A172 (cell line): ENCODE data around the gene POLR2E. TPM values are rescaled to one million over a fixed set of nuclear protein-coding genes. Genes with fewer than 3 reads are reported as not detected.
"Not testable (repeated sequence)": the region's sequence is repeated elsewhere in the genome, so short reads cannot be mapped to it uniquely, and the experiment has no call there.

Experiments
- DNase-seq: peaks from one replicate; pipeline ENCODE4 v3.0.0-alpha.2; 2015; ENCODE audit warnings: low spot score
- total RNA-seq: library from RNA; depleted of rRNA; stranded (reverse); fragments of >200 nt; shearing (Covaris generic); gene quantifications from 2 replicates; pipeline ENCODE4 v1.2.3, GENCODE V29; 2014

Gene POLR2E
- total RNA-seq, 1 experiment from 2014 or later, result 318 TPM

- DNase-seq, result no peak
These were observed 32.0 kb upstream of the POLR2E start for GRCh38 chr19:1126984-1127760.

- peak; percentile 64 for DNase-seq
These were observed 30.7 kb upstream of the POLR2E start for GRCh38 chr19:1125601-1126467.

DNA sequence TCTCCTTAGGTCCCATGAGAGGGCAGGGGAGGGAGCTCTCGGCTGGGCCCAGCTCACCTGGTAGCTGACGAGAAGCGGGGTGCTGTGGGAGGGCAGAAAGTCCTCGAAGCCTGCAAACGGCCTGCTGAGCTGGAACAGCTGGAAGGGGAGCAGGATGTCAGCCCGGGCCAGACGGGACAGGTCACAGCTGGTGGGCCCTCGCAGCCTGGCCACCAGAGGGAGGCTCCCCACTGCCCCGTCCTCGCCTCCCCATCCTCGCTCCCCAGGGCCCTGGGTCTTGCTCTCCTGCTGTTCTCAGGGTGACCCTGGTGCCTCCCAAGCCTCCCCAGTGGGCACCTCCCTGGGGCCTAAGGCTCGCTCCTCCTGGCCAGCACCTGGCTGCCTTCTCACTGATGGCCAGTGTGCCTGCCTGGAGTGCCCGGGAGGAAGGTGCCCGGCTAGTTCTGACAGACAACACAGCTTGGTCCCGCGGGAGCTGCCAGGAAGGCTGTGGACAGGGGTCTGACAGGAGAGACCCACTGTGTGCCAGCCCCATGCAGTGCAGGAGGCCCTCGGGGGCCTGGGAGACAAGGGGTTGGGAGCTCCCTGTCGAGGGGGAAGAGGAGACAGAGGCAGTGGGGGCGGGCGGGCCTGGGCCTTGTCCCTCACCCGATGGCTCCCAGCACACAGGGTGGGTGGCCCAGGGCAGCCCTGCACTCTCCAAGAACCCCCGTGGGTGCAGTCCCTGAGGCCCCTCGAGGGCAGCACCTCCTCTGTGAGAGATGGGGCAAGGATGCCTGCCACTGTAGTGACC, 28.9 kb upstream of the POLR2E start:
- no peak for DNase-seq

DNA sequence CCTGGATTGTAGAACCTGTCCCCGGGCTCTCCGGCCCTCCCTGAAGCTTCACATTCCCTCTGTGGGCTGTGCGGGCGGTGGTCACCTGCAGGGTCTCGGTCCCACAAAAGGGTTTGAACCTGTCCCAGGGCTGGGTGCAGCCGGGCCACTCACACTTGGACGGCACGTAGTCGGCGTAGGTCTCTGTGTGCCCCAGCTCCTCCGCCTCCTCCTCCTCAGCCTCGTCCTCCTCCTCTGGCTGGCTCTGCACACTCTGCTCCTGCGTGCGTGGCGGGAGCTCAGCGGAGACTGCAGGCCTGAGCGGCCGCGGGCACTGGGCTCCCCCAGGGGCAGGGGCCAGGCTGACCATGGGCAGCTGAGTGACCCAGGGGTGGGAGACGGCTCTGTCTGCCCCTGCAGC, 28.2 kb upstream of the POLR2E start:
- no peak for DNase-seq

- DNase-seq, result peak; percentile 75
These were observed 27.8 kb upstream of the POLR2E start for GRCh38 chr19:1122972-1123363.

GRCh38 chr19:1122021-1122971, 27.1 kb upstream of the POLR2E start:
- no peak for DNase-seq

- no peak for DNase-seq
These were observed 26.2 kb upstream of the POLR2E start for GRCh38 chr19:1121395-1121794.

DNA sequence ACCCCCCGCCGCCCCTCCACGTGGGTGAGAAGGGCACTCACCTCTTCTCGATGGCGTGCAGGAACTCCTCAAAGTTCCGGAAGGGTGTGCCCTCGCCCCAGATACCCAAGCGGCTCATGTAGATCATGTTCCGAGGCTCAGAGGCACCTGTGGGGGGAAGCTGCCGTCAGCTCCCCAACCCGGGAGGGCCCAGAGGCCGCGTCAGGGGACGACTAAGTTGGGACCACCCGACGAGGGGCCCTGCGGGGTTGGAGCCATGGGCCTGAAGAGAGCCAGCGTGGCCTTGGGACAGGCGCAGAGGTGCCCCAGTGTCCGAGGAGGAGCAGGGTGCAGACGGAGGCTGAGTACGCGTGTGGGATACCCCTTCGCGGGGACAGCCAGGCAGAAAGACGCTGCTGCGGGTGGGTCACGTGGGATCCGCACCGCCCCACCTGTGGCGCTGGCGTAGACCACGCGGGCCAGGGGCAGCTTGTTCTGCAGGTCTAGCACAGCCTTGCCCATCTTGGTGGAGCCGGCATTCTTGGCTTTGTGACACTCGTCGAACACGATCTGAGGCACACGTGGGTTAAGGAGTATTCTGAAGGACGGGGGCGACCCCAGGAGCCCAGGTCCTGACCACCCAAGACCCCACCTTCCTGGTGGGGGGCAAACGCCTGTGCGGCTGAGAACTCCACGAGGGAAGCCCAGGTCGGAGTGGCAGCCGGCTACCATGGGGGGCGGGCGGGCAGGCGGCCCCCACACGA, 24.5 kb upstream of the POLR2E start:
- no peak for DNase-seq

DNA sequence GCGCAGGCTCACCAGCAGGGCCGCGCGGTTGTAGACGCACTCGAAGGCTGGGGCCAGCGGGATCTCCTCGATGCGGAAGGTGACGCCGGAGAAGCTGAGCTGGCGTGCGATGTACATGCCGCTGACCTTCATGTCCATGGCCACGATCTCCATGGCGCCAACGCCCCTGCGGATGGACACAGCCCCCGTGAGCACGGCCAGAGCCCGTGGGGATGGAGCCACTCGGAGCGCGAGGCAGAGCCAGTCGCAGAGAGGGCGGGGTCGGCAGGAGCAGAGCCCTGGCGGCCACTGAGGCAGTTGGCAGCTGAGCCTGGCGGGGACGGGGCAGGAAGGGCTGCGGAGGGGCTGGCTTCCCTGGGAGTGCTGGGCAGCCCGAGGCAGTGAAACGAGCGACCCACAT, 23.8 kb upstream of the POLR2E start:
- DNase-seq, result no peak

GRCh38 chr19:1117654-1118053, 22.5 kb upstream of the POLR2E start:
- DNase-seq, result no peak

GRCh38 chr19:1116726-1117581, 21.8 kb upstream of the POLR2E start:
- no peak for DNase-seq

- DNase-seq, result no peak
These were observed 20.7 kb upstream of the POLR2E start for GRCh38 chr19:1115646-1116420.

DNA sequence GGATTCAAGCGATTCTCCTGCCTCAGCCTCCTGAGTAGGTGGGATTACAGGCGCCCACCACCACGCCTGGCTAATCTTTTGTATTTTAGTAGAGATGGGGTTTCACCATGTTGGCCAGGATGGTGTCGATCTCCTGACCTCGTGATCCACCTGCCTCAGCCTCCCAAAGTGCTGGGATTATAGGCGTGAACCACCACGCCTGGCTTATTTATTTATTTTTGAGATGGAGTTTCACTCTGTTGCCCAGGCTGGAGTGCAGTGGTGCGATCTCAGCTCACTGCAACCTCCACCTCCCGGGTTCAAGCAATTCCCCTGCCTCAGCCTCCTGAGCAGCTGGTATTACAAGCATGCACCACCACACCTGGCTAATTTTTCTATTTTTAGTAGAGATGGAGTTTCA, 19.6 kb upstream of the POLR2E start:
- not testable (repeated sequence) for DNase-seq

DNA sequence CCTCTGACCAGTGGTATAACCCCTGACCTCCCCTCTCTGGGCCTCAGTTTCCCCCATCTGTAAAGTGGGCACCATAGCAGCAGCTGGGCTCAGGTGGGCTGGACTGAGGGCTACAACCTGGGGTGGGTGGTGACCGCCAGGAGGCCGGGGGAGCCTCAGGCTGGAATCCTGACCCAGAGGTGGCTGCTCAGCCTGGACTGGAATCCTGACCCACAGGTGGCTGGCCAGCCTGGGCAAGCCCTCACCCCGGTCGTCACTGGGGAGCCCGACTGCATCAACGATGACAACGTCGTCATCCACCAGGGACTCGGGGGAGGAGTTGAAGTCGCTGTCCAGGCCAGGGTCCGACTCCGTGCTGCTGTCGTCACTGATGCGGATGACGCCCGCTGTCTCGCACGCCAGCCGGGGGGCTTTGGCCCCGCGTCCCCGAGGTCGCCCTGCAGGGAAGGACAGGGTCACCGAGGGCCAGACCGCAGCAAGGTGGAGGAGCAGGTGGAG, 18.9 kb upstream of the POLR2E start:
- no peak for DNase-seq

DNA sequence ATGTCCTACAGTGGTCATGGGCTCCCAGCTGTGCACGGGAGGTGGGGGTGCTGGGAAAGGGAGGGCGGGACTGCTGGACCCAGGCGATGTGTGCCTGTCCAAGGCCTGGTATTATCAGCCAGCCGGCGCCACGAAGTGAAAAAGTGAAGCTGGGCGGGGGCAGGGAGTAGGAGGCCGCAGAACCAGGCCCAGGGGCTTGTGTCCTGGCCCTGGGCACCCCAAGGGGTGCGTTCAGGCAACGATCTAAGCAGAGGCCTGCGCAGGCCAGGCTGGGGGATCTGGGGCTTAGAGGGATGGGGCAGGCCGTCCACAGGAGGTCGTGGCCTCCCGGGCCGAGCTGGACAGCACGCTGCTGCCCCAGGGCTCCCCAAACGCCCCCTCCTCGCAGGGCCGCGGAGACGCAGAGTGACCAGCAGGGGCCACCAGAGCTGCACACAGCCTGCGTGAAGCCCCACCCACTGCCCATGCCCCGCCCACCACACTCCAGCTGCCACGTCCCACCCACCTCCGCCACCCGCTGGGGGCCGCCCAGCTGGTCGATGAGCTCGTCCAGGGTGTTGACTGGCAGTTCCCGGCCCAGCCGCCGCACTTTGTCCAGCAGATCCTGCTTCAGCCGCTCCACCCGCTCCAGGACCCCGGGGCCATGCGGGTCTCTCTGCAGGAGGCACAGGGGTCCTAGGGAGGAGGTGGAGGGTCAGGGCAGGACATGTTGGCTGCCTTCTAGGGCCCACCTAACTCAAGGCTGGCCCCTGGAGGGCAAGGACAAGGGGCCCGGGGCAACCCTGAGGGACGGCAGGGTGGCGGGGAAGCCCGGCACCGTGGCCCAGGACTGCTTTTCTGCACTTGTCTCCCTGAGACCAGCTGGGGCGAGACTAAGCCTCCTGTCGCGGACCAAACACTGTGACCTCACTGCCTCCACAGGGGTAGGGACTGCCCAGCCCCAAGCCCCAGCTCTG, 18.1 kb upstream of the POLR2E start:
- peak; percentile 91 for DNase-seq

DNA sequence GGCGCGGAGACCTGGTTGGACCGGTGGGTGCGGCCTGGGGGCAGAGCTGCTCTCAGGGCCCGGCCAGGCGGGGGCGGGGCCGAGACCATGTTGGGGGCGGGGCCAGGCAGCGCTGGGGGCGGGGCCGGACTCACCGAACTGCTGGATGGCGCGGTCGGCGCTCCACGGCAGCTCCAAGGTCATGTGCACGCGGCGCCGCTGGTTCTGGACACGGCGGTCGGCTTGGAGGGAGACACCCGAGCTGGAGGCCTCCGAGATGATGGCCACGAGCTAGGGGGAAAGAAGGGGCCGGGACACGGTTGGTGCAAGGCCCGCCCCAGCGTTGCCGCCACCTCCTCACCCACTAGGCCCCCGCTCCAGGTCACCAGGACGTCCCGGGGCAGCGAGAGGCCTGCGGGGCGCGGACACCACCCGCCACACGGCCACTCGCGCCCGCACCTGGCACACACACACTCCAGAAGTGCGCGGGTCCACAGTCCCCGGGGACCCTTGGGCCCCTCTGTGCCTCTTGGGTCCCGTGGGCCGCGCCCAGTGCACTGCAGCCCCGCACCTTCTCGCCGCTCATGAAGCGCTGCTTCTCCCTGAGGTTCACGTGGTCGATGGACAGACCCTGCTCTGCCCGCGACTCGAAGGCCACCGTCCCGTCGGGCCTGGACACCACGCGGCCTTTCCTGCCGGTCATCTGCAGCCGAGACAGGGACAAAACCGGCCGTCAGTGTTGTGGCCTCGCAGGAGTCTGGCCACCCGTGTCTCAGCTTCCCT, 17.3 kb upstream of the POLR2E start:
- DNase-seq, result no peak
